ENCODE measurements around the gene EFNA1.

Gene EFNA1

GRCh38 chr1:155125946-155126555 is 1.6 kb upstream of the EFNA1 start:
- H3K4me1 ChIP-seq (ENCODE audit: control insufficient read depth, insufficient read depth, low read length, unreplicated experiment): peaks cover 13% of the 10 kb centered on the region
- peaks cover 54% of the 10 kb centered on the region for H3K27me3 ChIP-seq (ENCODE audit: insufficient read depth, low read length)
- no peaks in the 10 kb centered on the region for H3K79me2 ChIP-seq (ENCODE audit: control insufficient read depth, insufficient read depth, low read length, unreplicated experiment)
- H3K27ac ChIP-seq (ENCODE audit: low read depth, low read length): no peak overlapping the region
- H3K4me3 ChIP-seq (ENCODE audit: low read depth, low read length): peak overlapping the region; percentile 74
- no peak overlapping the region for H2AFZ ChIP-seq (ENCODE audit: low read length, unreplicated experiment)
- no peaks in the 10 kb centered on the region for H3K36me3 ChIP-seq (ENCODE audit: insufficient read depth, low read length)

- H3K36me3 ChIP-seq (ENCODE audit: insufficient read depth, low read length): no peaks in the 10 kb centered on the region
- no peak overlapping the region for H3K27ac ChIP-seq (ENCODE audit: low read depth, low read length)
- H3K4me3 ChIP-seq (ENCODE audit: low read depth, low read length): peak overlapping the region; percentile 74
- peaks cover 13% of the 10 kb centered on the region for H3K4me1 ChIP-seq (ENCODE audit: control insufficient read depth, insufficient read depth, low read length, unreplicated experiment)
- peaks cover 50% of the 10 kb centered on the region for H3K27me3 ChIP-seq (ENCODE audit: insufficient read depth, low read length)
- no peaks in the 10 kb centered on the region for H3K79me2 ChIP-seq (ENCODE audit: control insufficient read depth, insufficient read depth, low read length, unreplicated experiment)
- peak overlapping the region; percentile 9 for H2AFZ ChIP-seq (ENCODE audit: low read length, unreplicated experiment)
Observed at GRCh38 chr1:155126556-155127104, 1.0 kb upstream of the EFNA1 start.

GRCh38 chr1:155127967-155128754 is 485 bp downstream of the EFNA1 start:
- no peak overlapping the region for H3K27ac ChIP-seq (ENCODE audit: low read depth, low read length)

GRCh38 chr1:155128755-155129473 is 1.2 kb downstream of the EFNA1 start:
- Histone ChIP-seq H3K4me1 (ENCODE audit: control insufficient read depth, insufficient read depth, low read length, unreplicated experiment) (peaks cover 13% of the 10 kb centered on the region), H3K4me3 (ENCODE audit: low read depth, low read length) (peak overlapping the region; percentile 74; the same call in 1 of the 2 replicates), H2AFZ (ENCODE audit: low read length, unreplicated experiment) (no peak overlapping the region)

More at GRCh38 chr1:155127967-155128754, 485 bp downstream of the EFNA1 start:
- Histone ChIP-seq H2AFZ (ENCODE audit: low read length, unreplicated experiment) (no peak overlapping the region), H3K27me3 (ENCODE audit: insufficient read depth, low read length) (peaks cover 47% of the 10 kb centered on the region), H3K4me1 (ENCODE audit: control insufficient read depth, insufficient read depth, low read length, unreplicated experiment) (peaks cover 13% of the 10 kb centered on the region), H3K36me3 (ENCODE audit: insufficient read depth, low read length) (no peaks in the 10 kb centered on the region), H3K79me2 (ENCODE audit: control insufficient read depth, insufficient read depth, low read length, unreplicated experiment) (no peaks in the 10 kb centered on the region), H3K4me3 (ENCODE audit: low read depth, low read length) (peak overlapping the region; percentile 74)

GRCh38 chr1:155130272-155131006 is 2.8 kb downstream of the EFNA1 start:
- Histone ChIP-seq H3K4me1 (ENCODE audit: control insufficient read depth, insufficient read depth, low read length, unreplicated experiment) (peaks cover 21% of the 10 kb centered on the region), H2AFZ (ENCODE audit: low read length, unreplicated experiment) (no peak overlapping the region), H3K4me3 (ENCODE audit: low read depth, low read length) (no peak overlapping the region), H3K27me3 (ENCODE audit: insufficient read depth, low read length) (peaks cover 37% of the 10 kb centered on the region), H3K36me3 (ENCODE audit: insufficient read depth, low read length) (no peaks in the 10 kb centered on the region), H3K79me2 (ENCODE audit: control insufficient read depth, insufficient read depth, low read length, unreplicated experiment) (no peaks in the 10 kb centered on the region), H3K27ac (ENCODE audit: low read depth, low read length) (no peak overlapping the region)

More at GRCh38 chr1:155128755-155129473, 1.2 kb downstream of the EFNA1 start:
- Histone ChIP-seq H3K27ac (ENCODE audit: low read depth, low read length) (no peak overlapping the region), H3K27me3 (ENCODE audit: insufficient read depth, low read length) (peaks cover 47% of the 10 kb centered on the region), H3K79me2 (ENCODE audit: control insufficient read depth, insufficient read depth, low read length, unreplicated experiment) (no peaks in the 10 kb centered on the region), H3K36me3 (ENCODE audit: insufficient read depth, low read length) (no peaks in the 10 kb centered on the region)

GRCh38 chr1:155131285-155131684 is 3.6 kb downstream of the EFNA1 start:
- Histone ChIP-seq H2AFZ (ENCODE audit: low read length, unreplicated experiment) (no peak overlapping the region), H3K27me3 (ENCODE audit: insufficient read depth, low read length) (peaks cover 29% of the 10 kb centered on the region), H3K79me2 (ENCODE audit: control insufficient read depth, insufficient read depth, low read length, unreplicated experiment) (no peaks in the 10 kb centered on the region), H3K4me3 (ENCODE audit: low read depth, low read length) (no peak overlapping the region), H3K4me1 (ENCODE audit: control insufficient read depth, insufficient read depth, low read length, unreplicated experiment) (peaks cover 18% of the 10 kb centered on the region), H3K36me3 (ENCODE audit: insufficient read depth, low read length) (no peaks in the 10 kb centered on the region), H3K27ac (ENCODE audit: low read depth, low read length) (no peak overlapping the region)

GRCh38 chr1:155131856-155132255 is 4.2 kb downstream of the EFNA1 start:
- Histone ChIP-seq H3K4me3 (ENCODE audit: low read depth, low read length) (no peak overlapping the region), H3K4me1 (ENCODE audit: control insufficient read depth, insufficient read depth, low read length, unreplicated experiment) (peaks cover 18% of the 10 kb centered on the region), H3K79me2 (ENCODE audit: control insufficient read depth, insufficient read depth, low read length, unreplicated experiment) (peaks cover 3% of the 10 kb centered on the region)

GRCh38 chr1:155133799-155134281 is 6.2 kb downstream of the EFNA1 start:
- H3K4me3 ChIP-seq (ENCODE audit: low read depth, low read length): no peak overlapping the region
- H3K36me3 ChIP-seq (ENCODE audit: insufficient read depth, low read length): peaks cover 3% of the 10 kb centered on the region; the same call in 1 of the 2 replicates
- H3K4me1 ChIP-seq (ENCODE audit: control insufficient read depth, insufficient read depth, low read length, unreplicated experiment): peaks cover 22% of the 10 kb centered on the region
- no peak overlapping the region; the same call in 1 of the 2 replicates for H3K27ac ChIP-seq (ENCODE audit: low read depth, low read length)
- peaks cover 22% of the 10 kb centered on the region for H3K79me2 ChIP-seq (ENCODE audit: control insufficient read depth, insufficient read depth, low read length, unreplicated experiment)
- no peak overlapping the region for H2AFZ ChIP-seq (ENCODE audit: low read length, unreplicated experiment)
- peaks cover 4% of the 10 kb centered on the region for H3K27me3 ChIP-seq (ENCODE audit: insufficient read depth, low read length)

More at GRCh38 chr1:155131856-155132255, 4.2 kb downstream of the EFNA1 start:
- Histone ChIP-seq H2AFZ (ENCODE audit: low read length, unreplicated experiment) (no peak overlapping the region), H3K27me3 (ENCODE audit: insufficient read depth, low read length) (peaks cover 23% of the 10 kb centered on the region), H3K36me3 (ENCODE audit: insufficient read depth, low read length) (no peaks in the 10 kb centered on the region), H3K27ac (ENCODE audit: low read depth, low read length) (no peak overlapping the region)

- H3K4me3 ChIP-seq (ENCODE audit: low read depth, low read length): peak overlapping the region; percentile 82
- no peaks in the 10 kb centered on the region for H3K27me3 ChIP-seq (ENCODE audit: insufficient read depth, low read length)
- peaks cover 26% of the 10 kb centered on the region for H3K4me1 ChIP-seq (ENCODE audit: control insufficient read depth, insufficient read depth, low read length, unreplicated experiment)
- H3K79me2 ChIP-seq (ENCODE audit: control insufficient read depth, insufficient read depth, low read length, unreplicated experiment): peaks cover 25% of the 10 kb centered on the region
- peaks cover 3% of the 10 kb centered on the region; the same call in 1 of the 2 replicates for H3K36me3 ChIP-seq (ENCODE audit: insufficient read depth, low read length)
- H2AFZ ChIP-seq (ENCODE audit: low read length, unreplicated experiment): no peak overlapping the region
- H3K27ac ChIP-seq (ENCODE audit: low read depth, low read length): peak overlapping the region; percentile 96
Observed at GRCh38 chr1:155134322-155134721, 6.6 kb downstream of the EFNA1 start.

Data from ACC112 (cell line).